RCC 7860 (cell line): ENCODE data around the gene NME7.

Experiments
- DNase-seq: peaks from one replicate; pipeline ENCODE4 v3.0.0-alpha.2; 2015; ENCODE audit warnings: low spot score
- FAIRE-seq: peaks from 2 replicates; lab custom pipeline; 2012; peaks lifted over from hg19 to GRCh38; lab: Jason Lieb, UNC

Gene NME7

GRCh38 chr1:169175461-169175860 lies 192.1 kb downstream of the NME7 start:
- DNase-seq (no peak), FAIRE-seq (no peak)

DNA sequence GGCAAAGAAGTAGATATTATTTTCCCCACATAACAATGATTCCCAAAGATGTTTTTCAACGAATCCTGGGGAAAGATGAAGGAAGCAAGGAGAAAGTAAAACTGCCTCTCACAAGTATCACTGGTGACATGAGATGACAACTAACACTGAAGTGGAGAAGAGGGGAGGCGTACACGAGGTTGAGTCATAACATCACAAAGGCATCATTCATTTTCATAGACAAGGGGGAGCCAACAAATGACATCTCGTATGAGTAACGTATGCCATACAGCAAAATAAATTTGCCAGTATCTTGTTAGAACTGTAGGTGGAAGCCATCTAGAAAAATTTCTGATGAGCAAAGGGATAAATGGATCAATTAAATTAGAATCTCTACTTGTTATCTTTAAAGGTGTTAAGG lies 204.5 kb downstream of the NME7 start:
- DNase-seq (peak; percentile 77), FAIRE-seq (peak; percentile 85)

GRCh38 chr1:169161496-169162194 lies 206.0 kb downstream of the NME7 start:
- DNase-seq (peak; percentile 63), FAIRE-seq (peak; percentile 27)

DNA sequence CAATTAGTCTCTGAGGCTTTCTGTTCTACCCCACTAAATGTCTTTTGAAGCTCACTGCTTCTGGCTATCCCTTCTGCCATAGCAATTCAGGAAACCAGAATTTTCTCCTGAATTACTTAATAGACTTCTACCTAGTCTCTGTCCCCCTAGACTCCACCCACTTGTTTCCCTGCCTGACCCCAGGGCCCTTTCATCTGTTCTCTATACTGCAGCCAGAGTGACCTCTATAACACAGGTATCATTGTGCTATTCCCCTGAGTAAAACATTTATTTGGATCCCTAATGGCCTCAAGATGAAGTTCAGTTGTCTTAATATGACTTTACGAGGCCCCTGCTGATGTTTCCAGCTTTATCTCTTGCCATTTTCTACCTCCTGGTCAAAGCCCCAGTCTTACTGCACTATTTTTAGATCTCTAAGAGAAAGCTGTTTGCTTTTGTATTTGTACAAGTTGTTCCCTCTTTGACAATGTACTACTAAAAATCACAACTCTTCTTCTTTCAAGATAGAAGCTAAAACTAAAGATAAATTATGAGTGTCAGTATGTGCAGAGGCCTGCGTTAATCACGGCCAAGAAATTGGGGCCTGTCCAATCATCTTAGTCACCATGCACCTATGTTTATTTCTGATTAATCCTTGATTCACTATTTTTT lies 206.6 kb downstream of the NME7 start:
- DNase-seq (no peak), FAIRE-seq (no peak)

DNA sequence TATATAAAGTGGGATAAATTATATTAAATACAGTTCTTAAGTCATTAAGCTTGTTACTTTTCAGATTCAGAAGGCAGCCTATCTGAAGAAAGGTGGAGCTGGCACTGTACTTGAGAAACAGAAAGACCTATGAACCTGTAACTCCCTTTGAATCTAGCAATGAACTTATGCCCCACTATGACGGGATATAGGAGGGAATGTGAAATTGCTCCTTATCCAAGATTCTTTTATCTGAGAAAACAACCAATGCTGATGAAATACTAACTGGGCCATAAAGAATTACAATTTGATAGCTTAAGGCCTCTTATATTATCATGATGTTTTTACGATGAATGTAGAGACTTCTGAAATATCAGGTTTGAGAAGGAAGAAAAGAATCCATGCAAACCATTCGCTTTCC lies 211.0 kb downstream of the NME7 start:
- FAIRE-seq = no peak
- no peak for DNase-seq

GRCh38 chr1:169155675-169156074 lies 211.9 kb downstream of the NME7 start:
- no peak for FAIRE-seq
- no peak for DNase-seq

GRCh38 chr1:169151338-169151837 lies 216.2 kb downstream of the NME7 start:
- FAIRE-seq (no peak), DNase-seq (no peak)

DNA sequence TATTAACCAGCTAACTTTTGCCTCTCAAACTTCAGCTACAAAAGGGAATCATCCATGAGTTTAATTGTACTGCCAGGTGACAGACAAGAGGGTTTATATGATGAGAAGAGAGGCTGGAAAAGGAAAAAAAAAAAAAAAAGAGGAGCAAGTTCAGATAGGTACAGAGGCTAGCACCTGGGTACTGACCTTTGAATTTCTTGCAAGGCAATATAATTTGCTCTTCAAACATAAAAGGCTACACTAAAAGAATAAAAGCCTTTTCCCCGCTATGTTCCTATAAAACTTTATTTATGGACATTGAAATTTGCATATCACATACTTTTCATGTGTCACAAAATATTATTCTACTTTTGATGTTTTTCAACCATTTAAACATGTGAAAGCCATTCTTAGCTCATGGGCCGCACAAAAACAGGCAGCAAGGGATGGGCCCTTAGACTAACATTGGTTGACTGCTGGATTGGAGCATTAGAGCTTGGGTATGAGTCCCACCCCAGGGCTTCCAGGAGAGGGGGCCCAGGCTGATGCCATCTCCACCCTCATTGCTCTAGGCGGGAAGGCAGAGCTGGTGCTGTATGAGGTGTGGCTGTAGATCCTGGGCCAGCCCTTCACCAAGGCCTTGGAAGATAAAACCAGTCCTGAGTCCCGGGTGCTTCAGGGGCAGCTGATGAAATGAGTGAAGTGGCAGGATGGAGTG lies 216.8 kb downstream of the NME7 start:
- DNase-seq (no peak), FAIRE-seq (no peak)

DNA sequence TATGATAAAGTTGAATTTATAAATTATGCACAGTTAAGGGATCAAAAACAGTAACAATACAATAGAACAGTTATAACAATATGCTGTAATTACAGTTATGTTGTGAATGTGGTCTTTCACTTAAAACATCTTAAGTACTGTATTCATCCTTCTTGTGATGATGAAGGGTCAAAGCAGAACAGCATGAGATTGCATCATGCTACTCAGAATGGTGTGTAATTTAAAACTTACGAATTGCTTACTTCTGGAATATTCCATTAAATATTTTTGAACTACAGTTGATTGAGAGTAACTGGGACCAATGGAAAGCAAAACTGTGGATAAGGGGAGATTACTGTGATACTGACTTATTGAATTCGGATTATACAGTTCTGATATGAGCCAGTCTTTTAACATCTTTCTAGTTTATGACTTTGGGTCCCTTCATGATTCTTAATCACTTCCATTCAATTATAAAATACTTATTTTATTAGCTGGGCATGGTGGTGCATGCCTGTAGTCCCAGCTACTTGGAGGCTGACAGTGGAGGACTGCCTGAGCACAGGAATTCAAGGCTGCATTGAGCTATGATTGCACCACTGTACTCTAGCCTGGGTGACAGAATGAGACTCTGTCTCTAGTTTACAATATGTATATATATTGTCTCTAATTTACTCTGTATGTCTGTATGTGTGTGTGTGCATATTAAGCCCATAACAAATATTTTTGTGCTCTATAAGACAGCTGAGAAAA lies 217.9 kb downstream of the NME7 start:
- DNase-seq (no peak), FAIRE-seq (no peak)

DNA sequence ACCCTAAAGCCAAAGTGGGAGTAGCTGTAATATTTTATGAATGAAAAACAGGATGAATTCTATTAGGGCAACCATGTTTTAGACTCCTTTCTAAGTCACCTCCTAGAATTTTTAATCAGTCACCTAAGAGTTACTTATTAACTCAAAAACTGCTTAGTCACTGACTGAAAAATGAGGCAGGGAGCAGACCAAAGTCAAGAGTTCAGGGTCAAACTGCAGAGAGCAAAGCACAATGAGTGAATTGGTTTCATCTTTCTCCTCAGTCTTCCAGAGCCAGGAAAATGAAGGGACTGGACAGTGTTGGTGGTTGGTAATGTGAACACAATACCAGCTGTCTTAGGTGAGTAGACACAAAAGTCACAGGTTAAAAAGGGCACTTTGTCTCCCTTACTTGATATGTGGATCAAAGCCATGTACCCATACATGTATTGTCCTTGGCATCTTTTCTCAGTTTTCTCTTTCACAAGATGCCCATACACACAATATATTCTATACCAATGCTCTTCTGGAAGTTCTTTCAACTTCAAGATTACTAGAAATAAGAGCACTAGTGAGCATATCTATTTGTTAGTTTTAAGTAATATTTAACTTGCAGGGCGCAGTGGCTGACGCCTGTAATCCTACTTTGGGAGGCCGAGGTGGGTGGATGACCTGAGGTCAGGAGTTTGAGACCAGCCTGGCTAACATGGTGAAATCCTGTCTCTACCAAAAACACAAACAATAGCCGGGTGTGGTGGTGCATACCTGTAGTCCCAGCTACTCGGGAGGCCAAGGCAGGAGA lies 218.9 kb downstream of the NME7 start:
- peak; percentile 82 for DNase-seq

DNA sequence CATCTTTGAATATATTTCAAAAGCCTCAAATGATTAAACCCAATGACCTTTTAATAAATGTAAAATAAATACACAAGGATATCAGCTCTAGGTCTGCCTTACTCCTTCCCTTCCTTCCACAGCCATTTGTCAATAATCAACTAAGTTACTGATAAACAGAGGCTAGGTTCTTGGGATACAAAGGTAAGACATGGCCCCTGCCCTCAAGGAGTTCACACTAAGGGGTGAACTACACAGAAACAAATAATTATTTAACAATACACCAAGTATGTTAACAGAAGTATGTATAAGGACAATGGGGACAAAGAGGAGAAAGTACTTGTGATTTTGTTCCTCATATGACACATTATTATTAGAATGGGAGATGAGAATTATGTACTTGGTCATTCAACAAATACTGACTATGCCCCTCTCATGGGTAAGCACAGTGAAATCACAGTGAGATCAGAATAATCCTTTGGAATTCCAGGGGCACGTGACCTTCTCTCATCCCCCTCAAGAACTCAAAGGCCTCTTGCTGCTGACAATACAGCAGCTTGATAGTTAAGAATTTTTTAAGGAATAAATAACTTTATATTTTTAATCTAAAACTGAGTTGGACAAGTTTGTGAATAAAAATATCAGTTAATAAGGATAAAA lies 220.9 kb downstream of the NME7 start:
- FAIRE-seq (peak; percentile 76), DNase-seq (peak; percentile 35)

More for the DNA sequence above, 218.9 kb downstream of the NME7 start:
- peak; percentile 95 for FAIRE-seq

DNA sequence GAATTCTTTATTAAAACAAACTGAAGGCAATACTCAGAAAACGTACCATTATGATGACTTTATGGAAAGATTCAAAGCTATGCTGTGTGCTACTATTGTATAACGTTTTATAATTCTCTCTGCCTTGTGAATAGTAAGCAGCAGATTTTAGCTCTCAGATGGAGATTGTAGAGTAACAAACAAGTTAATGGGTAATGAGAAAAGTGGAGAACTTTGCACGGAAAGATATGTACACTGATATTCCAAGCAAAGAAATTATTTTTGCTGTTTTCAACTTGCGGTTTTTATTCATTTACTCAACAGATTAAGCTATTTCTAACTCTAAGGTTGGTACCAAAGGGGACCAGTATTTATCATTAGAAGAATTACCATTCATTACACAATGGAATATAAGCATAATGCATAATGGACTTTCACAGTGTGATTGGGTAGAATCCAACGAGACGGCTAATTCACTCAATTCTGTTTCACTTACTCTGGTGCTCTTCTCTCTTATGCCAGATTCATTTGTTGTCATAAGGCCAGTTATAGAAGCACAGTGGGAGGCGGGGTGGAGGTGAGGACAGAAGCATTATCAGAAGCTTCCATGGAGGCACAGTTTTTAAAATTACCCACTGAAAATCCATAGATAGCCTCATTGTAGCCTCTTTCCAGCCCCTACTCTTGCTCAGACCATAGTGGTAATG lies 222.5 kb downstream of the NME7 start:
- FAIRE-seq (no peak), DNase-seq (no peak)

DNA sequence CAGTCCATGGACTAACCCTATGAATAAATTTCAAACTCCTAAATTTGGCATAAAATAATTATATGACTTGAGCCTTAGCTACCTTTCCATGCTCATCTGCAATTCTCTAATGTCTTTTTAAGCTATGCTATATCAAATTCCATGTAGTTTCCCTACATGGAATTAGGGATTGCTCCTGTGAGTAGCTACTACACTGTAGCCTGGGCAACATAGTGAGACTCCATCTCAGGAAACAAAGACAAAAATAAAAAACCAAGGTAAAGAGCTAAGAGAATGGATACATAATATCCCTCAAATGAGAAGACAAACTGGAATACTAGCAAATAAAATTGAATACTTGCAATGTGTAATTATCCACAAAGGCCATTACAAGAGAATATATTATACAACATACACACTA lies 223.6 kb downstream of the NME7 start:
- FAIRE-seq = no peak
- DNase-seq = no peak

GRCh38 chr1:169143346-169143745 lies 224.3 kb downstream of the NME7 start:
- no peak for FAIRE-seq
- no peak for DNase-seq

DNA sequence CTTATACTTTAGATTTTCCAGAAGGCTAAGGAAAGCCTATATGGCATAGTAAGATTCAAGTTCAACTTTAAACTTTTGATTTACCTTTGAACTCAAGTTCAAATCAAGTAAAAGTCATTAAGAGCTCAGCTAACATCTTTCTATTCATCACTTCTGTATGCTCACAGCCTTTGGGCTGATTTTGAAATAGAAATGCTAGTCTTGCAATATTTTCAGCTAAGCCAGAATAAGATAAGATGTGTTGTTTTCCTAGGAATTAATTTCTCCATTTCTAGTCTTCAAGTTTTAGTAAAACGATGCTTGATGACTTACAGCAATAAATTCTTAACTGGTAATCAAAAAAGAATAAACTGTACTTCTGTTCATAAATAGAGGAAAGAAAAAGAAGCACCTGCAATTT lies 225.5 kb downstream of the NME7 start:
- DNase-seq (no peak), FAIRE-seq (no peak)

- FAIRE-seq = no peak
- DNase-seq = no peak
Measured at GRCh38 chr1:169141356-169141755, 226.2 kb downstream of the NME7 start.

DNA sequence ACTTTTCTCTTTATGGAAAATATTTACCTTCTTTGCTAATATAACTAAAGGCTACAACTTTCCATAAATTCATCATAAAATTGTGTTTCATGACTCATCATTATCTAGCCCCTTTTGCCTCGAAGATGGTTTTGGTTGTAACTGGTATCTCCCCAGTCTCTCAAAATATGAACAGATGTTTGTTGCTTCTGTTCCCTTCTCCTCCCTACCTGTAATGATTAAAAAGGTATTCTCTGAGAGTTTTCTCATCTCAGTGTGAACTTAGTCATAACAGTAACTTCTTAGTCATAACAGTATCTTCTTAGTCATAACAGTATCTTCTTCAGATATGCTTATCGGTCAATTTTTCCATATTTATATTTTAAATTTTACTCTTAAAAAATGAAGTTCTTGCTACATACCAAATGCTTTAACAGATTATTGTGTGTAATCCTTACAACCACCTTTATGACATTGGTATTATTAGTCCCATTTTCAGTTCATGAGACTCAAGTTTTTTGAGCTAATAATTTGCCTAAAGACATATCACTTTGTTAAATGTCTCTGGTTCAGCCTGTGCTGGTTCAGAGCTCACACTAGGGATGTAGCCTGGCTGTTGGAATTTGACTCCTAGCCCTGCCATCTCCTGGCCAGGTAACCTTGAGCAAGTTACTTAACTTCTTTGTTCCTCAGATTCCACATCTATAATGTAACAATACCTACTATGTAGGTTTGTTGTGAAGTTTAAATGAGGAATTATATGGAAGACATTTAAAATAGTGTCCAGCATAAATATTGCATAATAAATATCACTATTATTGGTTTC lies 228.5 kb downstream of the NME7 start:
- FAIRE-seq = peak; percentile 60

GRCh38 chr1:169137357-169137756 lies 230.2 kb downstream of the NME7 start:
- FAIRE-seq (no peak), DNase-seq (no peak)

More for the DNA sequence above, 228.5 kb downstream of the NME7 start:
- DNase-seq = no peak
